ENCODE measurements around the gene CELA3A. TPM values are rescaled to one million over a fixed set of nuclear protein-coding genes. Genes with fewer than 3 reads are reported as not detected.
A peak's percentile ranks its signal among the peaks of the same experiment; 100 is the strongest.

Gene CELA3A
- total RNA-seq, 2 donors from 2014 or later = not detected

DNA sequence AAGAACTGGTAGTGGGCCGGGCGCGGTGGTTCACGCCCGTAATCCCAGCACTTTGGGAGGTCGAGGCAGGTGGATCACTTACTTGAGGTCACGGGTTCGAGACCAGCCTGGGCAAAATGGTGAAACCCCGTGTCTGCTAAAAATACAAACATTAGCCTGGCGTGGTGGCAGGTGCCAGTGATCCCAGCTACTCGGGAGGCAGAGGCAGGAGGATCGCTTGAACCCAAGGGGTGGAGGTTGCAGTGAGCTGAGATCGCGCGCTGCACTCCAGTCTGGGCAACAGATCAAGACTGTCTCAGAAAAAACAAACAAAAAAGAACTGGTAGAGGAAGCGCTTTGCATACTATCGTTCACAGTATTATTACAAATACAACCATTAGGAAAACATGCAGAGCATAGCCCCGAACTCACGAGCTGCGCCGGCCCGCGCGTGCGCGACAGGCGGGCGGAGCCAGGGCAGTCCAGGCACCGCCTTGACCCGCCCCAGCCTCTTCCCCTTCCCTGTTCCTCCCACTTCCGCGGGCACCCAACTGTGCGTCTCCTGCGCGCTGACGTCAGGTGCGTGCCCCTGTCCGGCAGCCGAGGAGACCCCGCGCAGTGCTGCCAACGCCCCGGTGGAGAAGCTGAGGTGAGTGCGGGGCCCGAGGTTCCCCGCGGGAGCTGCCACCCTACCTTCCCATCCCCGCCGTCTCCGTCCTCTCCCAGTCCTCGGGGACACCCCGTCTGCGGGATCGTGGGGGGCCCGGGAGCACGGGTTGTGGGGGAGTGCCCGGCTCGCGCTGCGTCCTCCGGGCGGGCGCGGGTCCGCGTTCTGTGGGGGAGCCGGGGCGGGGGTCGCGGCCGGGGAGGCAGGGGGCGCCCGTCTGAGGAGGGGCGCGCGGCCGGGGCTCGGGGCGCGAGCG is 50.9 kb downstream of the CELA3A start, which contains the start of gene CDC42:
Gene CDC42 (plus strand): TSS at position 595 of the 902 bp plus-strand sequence. CDS start 25,770 bp downstream, outside the sequence.
- ATAC-seq (replicated peaks in 1 of 2) = peak; percentile 90 to 91
- no peaks in the 10 kb centered on the region for H3K9me3 Mint-ChIP-seq
- peak within 1 kb of the TSS; percentile 94 to 99 for H3K4me3 Mint-ChIP-seq
- peak within 1 kb of the TSS; percentile 99 for H3K27ac Mint-ChIP-seq
- DNase-seq = peak; percentile 98 to 99
- H3K4me1 Mint-ChIP-seq (ENCODE audit: low read depth) = peaks cover 69% of the 10 kb centered on the region
- peaks cover 16 to 28% of the 10 kb centered on the region in 2 donors for H3K36me3 Mint-ChIP-seq (ENCODE audit: insufficient read depth in 2 of 2)
- H3K27me3 Mint-ChIP-seq (ENCODE audit: low read depth) = no peaks in the 10 kb centered on the region

DNA sequence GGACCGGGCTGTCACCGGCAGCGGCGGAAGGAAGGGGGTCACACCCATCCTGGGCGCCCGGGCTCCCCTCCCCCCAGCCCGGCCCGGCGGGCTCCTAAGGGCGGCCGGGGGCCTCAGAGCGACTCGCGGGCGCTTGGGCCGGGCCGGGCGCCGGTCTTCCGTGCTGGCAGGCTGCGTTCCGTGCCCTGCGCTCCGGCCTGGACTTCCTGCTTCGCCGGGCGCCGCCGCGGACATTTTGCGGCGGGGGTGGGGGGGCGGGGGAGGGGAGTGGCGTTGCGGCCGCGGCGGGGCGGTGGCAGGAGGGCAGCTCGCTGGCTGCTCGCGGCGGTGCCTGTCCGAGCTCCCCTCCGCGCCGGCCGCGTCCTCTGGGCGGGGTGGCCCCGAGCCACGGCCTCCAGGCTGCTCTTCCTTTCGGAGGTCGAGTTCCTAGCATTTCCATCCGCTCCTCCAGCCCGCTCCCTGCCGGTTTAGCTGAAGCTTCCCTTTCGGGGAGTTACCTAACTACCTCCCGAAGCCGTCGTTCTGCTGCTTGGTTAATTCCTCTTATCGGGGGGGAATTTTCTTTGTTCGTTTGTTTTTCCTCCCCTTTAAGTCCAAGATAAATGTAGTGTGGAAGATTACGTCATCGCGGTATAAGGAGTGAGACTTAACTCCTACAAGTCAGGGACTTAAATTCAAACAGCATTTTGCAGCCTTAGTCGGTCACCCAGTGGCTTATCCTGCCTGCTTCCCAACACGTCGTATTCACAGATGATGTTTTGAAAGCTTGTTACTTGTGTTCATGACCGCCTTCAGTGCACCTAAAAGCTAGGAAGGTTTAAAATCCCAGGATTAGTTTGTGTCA is 51.8 kb downstream of the CELA3A start:
- peak; percentile 58 to 63 for DNase-seq
- no peaks in the 10 kb centered on the region for H3K27me3 Mint-ChIP-seq (ENCODE audit: low read depth)
- H3K4me1 Mint-ChIP-seq (ENCODE audit: low read depth) = peaks cover 69% of the 10 kb centered on the region
- peak overlapping the region; percentile 99 for H3K27ac Mint-ChIP-seq
- H3K9me3 Mint-ChIP-seq = no peaks in the 10 kb centered on the region
- peak; percentile 32 to 43 for ATAC-seq (replicated peaks in 1 of 2)
- H3K36me3 Mint-ChIP-seq (ENCODE audit: insufficient read depth in 2 of 2) = peaks cover 18 to 36% of the 10 kb centered on the region in 2 donors
- H3K4me3 Mint-ChIP-seq = peak overlapping the region; percentile 94 to 99

DNA sequence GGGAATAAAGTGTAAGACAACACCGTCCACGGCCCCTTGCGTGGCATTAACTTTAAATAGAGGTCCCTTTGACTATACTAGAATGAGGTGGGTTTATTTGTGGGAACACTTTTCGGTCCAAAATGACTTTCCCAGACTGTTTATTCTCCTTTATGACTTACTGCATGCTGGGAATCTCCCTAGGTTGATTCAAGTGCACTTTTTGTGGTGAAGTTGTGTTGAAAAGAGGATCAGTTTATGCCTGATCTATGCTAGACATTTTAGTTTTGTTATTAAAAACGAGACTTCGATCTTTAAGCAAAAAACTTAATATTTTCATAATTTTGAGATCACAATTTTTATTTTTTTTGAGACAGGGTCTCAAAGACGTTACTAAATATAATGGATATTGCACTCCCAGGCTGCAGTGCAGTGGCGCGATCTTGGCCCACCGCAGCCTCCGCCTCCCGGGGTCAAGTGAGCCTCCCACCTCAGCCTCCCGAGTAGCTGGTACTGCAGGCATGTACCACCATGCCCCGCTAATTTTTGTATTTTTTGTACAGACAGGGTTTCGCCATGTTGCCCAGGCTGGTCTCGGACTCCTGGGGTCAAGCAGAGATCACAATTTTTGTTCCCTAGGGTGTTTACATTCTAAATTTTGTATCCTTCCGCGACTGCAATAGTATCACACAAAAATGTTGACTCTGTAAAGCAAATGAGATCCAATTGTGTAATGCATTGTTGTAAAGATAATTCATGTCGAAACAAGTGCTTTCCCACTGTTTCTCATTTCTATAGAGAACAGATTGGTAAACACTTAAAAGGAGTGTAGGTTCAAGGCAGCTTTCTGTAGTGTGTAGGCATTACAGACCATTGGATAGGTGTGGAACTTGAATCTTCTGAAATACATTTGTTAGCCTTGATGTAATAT is 52.7 kb downstream of the CELA3A start:
- DNase-seq = peak; percentile 20 to 31
- no peaks in the 10 kb centered on the region for H3K9me3 Mint-ChIP-seq
- peak overlapping the region; percentile 99 for H3K27ac Mint-ChIP-seq
- ATAC-seq (replicated peaks in 1 of 2) = peak; percentile 7 to 38
- peaks cover 18 to 39% of the 10 kb centered on the region in 2 donors for H3K36me3 Mint-ChIP-seq (ENCODE audit: insufficient read depth in 2 of 2)
- H3K27me3 Mint-ChIP-seq (ENCODE audit: low read depth) = no peaks in the 10 kb centered on the region
- peak overlapping the region; percentile 94 to 99 for H3K4me3 Mint-ChIP-seq
- peaks cover 65% of the 10 kb centered on the region for H3K4me1 Mint-ChIP-seq (ENCODE audit: low read depth)

DNA sequence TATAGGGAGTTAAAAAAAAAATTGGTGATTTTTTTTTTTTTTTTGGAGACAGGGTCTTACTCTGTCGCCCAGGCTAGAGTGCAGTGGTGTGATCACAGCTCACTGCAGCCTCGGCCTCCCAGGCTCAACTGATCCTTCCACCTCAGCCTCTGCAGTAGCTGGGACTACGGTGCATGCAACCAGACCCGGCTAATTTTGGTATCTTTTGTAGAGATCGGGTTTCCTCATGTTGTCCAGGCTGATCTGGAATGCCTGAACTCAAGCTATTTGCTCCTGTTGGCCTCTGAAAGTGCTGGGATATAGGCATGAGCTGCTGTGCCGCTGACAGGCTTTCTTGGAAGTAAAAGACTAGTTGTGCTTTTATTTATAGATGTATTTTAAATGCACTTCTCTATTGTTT is 54.0 kb downstream of the CELA3A start:
- DNase-seq (no peak), ATAC-seq (replicated peaks in 1 of 2) (no peak)
- Mint-ChIP-seq H3K4me3 (peak overlapping the region; percentile 78 to 89), H3K27ac (peak overlapping the region; percentile 80), H3K36me3 (ENCODE audit: insufficient read depth in 2 of 2) (peaks cover 18 to 47% of the 10 kb centered on the region in 2 donors), H3K4me1 (ENCODE audit: low read depth) (peaks cover 74% of the 10 kb centered on the region), H3K9me3 (no peaks in the 10 kb centered on the region), H3K27me3 (ENCODE audit: low read depth) (no peaks in the 10 kb centered on the region)

DNA sequence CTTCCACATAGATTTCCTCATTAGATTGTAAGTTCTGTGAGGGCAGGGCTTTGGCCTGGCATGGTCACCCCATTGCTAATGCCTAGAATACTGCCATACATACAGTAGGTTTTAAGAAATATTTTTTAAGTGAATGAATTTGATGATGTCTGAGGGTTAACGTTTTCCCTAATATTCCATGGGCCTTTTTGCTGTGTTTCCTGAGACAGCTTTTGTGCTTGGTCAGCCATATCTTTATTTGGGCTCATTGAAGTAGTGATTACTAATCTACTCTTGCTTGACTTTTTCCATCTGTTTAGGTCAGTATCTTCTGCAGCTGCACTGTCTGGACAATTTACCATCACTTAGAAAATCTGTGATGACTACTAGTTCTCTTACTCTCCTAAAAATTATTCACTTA is 54.6 kb downstream of the CELA3A start:
- ATAC-seq (replicated peaks in 1 of 2) (no peak), DNase-seq (no peak)
- Mint-ChIP-seq H3K27me3 (ENCODE audit: low read depth) (no peaks in the 10 kb centered on the region), H3K4me1 (ENCODE audit: low read depth) (peaks cover 80% of the 10 kb centered on the region), H3K9me3 (no peaks in the 10 kb centered on the region), H3K27ac (peak overlapping the region; percentile 80), H3K4me3 (peak overlapping the region; percentile 78 to 89), H3K36me3 (ENCODE audit: insufficient read depth in 2 of 2) (peaks cover 18 to 50% of the 10 kb centered on the region in 2 donors)

DNA sequence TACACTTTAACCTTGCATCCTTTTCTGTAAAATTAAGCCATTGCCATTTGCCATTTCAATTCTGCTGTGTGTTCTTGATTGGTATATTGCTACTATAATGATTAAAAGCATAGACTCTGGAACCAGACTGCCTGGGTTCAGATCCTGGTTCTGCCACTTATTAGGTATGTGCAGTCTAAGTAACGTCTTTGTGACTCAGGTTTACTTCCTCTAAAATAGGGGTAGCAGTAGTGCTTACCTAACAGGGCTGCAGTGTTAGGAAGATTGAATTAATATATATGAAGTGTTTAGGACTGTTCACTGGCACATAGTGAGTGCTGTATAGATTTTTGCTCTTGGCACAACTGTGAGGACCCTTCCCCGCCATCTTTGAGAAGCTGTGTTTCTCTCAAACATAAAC is 55.5 kb downstream of the CELA3A start:
- DNase-seq = no peak
- Mint-ChIP-seq H3K36me3 (ENCODE audit: insufficient read depth in 2 of 2) (peaks cover 18 to 50% of the 10 kb centered on the region in 2 donors), H3K27ac (peak overlapping the region; percentile 80), H3K4me1 (ENCODE audit: low read depth) (peaks cover 78% of the 10 kb centered on the region), H3K4me3 (peak overlapping the region; percentile 78 to 89), H3K9me3 (no peaks in the 10 kb centered on the region), H3K27me3 (ENCODE audit: low read depth) (no peaks in the 10 kb centered on the region)
- ATAC-seq (replicated peaks in 1 of 2) = no peak

DNA sequence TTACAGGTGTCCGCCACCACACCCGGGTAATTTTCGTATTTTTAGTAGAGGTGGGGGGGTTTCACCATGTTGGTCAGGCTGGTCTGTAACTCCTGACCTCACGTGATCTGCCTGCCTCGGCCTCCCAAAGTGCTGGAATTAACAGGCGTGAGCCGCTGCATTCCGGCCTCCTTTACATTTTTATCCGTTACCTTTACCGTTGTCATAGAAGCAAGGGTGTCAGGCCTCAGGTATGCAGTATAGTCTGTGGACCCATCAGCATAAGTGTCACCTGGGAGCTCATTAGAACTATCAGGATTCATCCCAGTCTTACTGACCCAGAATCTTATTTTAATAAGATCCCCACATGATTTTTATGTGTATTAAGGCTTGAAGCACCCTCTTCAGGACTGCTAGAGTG is 56.4 kb downstream of the CELA3A start:
- DNase-seq (no peak), ATAC-seq (replicated peaks in 1 of 2) (no peak)
- H3K4me3 Mint-ChIP-seq = peak overlapping the region; percentile 10 to 40
- peak overlapping the region; percentile 31 for H3K27ac Mint-ChIP-seq
- peaks cover 18 to 52% of the 10 kb centered on the region in 2 donors for H3K36me3 Mint-ChIP-seq (ENCODE audit: insufficient read depth in 2 of 2)
- H3K4me1 Mint-ChIP-seq (ENCODE audit: low read depth) = peaks cover 85% of the 10 kb centered on the region
- H3K9me3 Mint-ChIP-seq = no peaks in the 10 kb centered on the region
- H3K27me3 Mint-ChIP-seq (ENCODE audit: low read depth) = no peaks in the 10 kb centered on the region

Other genes with a start within 250 kb of the CELA3A start
- gene USP48, start 218.5 kb upstream of the CELA3A start, total RNA-seq = 100 to 1,000 TPM; 129 to 143 TPM
- gene LDLRAD2, start 189.4 kb upstream of the CELA3A start, total RNA-seq = under 1 TPM; 0.05 to 0.07 TPM
- 10 to 100 TPM in 1 of 2 donors, 1 to 10 TPM in 1; 4.4 to 11.5 TPM for gene HSPG2, start 64.3 kb upstream of the CELA3A start, total RNA-seq
- gene CELA3B, start 24.6 kb upstream of the CELA3A start, total RNA-seq = not detected
- 100 to 1,000 TPM; 292 to 349 TPM for gene CDC42, start 51.1 kb downstream of the CELA3A start, total RNA-seq
- not detected for gene WNT4, start 141.4 kb downstream of the CELA3A start, total RNA-seq